ENCODE results near the gene MON1A.
"Not testable (repeated sequence)": the region's sequence is repeated elsewhere in the genome, so short reads cannot be mapped to it uniquely, and the experiment has no call there.

MON1A gene

GRCh38 chr3:49916686-49917085 is 12.9 kb downstream of the MON1A start:
- DNase-seq, result no peak

GRCh38 chr3:49914906-49915305 is 14.7 kb downstream of the MON1A start:
- DNase-seq, result no peak

DNA sequence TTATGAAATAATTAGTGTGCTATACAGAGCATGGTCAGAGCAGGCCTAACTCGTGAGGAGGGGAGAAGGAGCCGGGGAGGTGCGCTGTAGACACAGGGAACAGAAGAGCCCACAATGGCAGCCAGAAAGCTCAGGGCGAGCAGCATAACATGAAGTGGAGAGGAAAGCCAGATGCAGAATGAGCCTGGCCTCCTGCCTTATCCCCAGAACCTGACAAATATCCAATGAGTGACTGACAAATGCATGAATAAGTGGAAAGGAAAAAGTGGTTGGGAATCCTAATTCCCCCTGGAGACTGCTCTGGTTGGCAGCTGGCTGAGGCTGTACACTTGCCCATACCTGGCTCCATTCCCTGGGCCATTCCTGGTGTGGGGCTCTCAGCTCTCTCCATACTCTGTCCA is 16.7 kb downstream of the MON1A start:
- no peak for DNase-seq

- no peak for DNase-seq
Observed at GRCh38 chr3:49911611-49912010, 18.0 kb downstream of the MON1A start.

- no peak for DNase-seq
Observed at GRCh38 chr3:49911124-49911420, 18.5 kb downstream of the MON1A start.

- DNase-seq, result no peak
Observed at GRCh38 chr3:49910409-49911123, 19.0 kb downstream of the MON1A start.

GRCh38 chr3:49908373-49909199 is 21.0 kb downstream of the MON1A start:
- no peak for DNase-seq

DNA sequence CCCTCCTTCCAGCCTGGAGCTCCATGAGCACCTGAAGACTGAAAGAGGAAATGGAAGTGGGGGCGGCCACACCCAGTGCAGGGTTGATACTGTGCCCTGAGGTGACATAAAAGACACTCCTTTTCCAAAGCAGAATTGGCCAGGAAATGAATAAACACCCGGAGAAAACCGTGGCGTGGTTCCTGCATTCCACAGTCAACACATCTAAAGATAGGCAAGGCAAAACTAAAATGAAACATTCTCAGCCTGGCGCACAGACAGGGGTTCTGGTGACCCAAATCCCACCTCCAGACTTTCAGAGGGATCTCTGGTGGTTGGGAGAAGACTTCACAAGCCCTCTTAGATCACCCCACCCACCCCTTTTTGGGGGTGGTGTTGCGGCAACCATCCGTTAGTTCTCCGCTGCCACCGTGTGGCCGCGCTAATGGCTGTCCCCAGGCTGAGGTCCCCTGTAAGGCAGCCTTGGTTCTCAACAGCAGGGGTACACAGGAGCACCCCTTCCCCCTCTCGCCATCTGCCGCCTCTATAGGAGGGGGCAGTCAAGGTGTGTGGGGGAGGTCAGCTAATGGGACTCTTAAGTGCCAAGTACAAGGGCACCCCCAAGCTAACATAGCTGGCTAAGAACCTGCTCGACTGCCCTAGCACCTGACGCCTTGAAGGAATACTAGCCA is 23.4 kb downstream of the MON1A start:
- peak in 2 of 4 experiments; percentile 14 to 33 for DNase-seq

DNA sequence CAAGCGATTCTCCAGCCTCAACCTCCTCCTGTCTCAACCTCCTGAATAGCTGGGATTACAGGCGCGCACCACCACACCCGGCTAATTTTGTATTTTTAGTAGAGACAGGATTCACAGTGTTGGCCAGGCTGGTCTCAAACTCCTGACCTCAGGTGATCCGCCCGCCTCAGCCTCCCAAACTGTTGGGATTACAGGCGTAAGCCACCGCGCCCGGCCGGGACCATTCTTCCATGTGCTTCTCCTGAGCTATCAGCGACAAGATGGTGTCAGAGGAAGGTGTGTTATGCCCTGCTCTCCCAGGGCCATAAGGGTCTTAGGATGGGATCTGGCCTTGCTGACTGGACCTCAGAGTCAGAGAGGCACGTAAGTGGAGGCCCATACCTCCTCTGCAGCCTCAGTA is 25.2 kb downstream of the MON1A start:
- DNase-seq, result not testable (repeated sequence)

DNA sequence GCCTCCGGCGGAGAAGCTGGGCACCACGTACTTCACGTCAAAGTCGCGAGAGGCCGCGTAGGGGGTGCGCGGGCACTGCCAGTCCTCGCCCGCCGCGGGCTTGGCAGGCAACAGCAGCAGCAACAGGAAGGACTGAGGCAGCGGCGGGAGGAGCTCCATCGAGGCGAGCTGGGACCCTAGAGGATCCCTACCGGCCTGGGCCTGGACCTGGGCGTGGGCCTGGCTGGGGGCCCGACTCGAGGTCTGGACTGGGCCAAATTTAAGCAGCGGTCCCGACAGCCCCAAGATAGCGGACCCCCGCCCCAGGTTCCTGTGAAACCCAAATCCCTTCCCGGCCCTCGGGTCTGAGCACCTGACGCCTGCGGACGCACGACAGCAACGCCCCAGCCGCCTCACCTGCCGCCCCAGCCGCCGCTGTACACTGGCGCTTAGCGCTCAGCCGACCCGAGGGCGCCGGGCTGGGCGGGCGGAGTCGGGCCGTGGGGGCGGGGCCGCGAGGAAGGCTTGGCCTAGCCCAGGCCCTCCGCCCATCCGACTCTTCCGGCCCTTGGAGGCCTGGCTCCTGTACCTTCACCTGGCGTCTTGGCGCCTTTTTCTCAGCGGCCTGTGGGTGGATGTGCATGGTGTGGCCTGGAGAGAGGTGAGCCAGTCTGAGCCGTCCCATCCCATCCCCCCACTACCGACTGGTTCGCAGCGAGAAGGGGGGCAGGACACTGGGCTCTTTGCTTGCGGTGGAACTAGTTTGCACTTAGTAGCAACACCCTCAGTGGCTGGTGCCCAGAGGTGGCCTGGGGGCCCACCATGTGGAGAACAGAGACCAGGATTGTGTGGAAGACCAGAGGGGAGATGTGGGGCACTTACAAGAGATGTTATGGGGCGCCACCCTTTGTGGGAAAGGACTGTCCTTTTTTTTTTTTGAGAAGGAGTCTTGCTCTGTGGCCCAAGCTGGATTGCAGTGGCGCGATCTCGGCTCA is 25.9 kb downstream of the MON1A start, which contains the start of gene MST1R:
TSS of gene MST1R (minus strand) at position 423 of the 974 bp plus-strand sequence. CDS start at position 159, 264 bp downstream.
- peak; percentile 29 to 88 (median 52) for DNase-seq

GRCh38 chr3:49902511-49903345 is 26.9 kb downstream of the MON1A start:
- DNase-seq, result no peak

DNA sequence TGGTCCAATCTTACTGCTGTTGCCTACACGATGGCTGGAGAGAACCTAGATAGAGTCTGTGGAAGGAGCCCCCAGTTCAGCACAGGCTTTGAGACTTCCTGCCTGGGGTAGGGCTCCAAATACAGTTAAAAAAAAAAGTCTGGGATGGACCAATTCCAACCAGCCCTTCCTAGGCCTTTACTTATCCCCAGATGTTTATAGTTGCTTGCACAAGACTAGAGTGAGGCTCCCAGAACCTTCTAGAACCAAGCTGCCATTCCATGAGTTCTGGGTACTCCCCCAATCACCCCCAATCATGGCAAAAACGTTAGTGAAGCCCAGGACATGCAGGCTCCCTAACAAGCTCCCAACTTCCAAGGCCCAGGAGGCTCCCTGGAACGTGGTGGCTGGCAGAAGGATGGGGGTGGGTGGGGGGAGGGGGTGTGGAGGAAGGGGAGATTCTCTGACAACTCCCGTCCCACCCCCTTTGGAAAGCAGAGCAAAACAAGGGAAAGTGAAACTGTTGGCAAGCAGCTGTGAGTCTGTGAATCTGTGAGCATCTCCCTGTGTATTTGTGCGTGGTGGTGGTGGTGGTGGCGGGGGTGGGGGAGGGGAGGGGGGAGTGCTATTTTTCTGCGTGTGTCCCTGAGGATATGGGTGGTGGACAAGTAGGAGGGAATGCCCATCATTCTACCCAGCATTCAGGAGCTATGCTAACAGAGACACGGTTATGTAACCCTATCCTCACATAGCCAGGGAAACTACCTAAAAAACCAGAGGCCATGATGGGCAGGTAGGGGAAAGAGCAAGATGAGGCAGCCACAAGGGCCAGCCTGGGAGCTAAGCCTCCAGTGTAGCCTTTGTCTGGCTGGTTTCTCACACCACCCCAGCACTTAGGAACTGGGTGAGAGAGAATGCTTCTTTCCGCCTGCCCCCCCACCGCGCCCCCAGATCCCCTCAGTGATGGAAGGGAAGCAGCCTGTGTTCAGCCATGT is 28.0 kb downstream of the MON1A start:
- DNase-seq, result no peak

DNA sequence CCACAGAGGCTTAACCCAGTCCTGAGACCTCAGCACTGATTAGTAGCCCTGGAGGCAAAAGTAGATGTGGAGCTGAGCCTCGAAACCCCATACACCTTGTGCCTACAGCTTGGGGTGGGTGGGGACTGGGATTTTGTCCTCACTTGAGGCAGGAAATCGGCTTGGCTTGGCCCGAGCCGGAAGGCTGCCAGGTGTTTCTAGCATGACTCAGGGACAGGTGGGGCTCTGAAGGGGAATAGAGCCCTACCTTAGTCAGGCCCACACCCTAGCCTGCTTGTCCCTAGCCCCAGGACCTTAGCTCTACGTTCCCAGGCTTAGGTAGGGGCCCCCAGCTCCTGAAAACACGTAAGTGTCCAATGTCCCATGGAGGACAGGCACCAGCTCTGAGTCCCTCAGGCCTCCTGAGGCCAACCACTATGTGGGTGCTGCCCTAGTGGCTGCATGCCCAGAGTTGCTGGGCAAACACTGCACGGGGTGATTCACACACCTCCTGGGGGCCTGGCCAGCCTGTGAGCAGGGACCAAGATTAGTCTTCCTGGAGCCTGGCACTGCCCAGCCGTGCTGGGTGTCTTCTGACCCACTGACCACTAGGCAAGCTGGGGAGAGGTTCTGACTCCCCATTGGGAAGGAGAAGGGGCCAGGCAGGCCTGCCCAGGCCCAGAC is 29.0 kb downstream of the MON1A start:
- DNase-seq, result no peak

DNA sequence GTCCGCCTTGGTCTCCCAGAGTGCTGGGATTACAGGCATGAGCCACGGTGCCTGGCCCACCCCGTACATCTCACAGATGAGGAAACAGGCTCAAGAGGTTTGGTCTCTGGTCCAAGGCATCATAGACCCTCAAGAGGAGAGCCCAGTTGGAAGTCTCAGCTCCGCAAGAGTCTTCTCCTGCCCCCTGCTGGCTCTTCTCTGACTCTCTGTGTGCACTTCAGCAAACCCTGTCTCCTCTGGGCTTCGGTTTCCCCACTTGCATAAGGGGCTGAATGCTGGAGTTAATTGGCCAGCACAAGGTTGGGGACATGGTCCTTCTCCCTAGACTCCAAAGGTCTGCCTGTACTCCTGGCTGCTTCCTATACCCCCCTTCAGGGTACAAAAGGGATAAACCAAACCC is 29.8 kb downstream of the MON1A start:
- DNase-seq, result no peak

DNA sequence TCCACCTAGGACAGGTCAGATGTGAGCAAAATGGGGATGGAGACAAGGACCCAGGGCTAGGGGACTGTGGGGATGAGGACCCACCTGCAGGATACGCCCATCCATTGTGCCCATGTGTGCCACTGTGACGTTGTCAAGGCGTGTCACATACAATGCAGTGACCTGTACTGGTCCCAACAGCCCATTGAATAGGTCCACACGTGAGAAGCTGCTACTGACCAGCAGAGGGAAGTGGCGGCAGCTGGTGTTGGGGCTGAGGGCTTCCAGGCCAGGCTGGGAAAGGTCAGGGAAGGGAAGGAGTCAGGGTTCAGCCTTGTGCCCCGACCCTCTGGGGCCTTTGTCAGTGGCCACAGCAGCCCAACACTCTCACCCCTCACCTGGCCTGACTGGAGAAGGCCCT is 30.6 kb downstream of the MON1A start:
- no peak for DNase-seq

DNA sequence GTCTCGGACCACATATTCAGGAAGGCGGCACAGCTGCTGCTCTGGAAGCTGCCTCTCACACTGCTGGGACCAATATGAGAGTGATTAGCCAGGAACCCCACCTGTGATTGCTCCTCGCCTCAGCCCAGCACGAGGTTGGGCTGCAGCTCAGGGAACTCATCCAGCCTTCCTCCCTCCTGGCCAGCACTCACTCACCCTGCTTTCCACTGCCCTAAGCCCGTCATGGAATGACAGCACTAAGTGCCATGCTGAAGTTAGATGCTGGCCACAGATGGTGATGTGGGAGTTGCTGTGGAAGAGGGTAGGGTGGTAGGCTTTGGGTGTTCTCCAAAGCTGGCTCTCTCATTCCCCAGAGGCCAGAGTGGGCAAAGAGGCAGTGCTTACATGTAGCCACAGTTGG is 33.3 kb downstream of the MON1A start:
- no peak for DNase-seq

DNA sequence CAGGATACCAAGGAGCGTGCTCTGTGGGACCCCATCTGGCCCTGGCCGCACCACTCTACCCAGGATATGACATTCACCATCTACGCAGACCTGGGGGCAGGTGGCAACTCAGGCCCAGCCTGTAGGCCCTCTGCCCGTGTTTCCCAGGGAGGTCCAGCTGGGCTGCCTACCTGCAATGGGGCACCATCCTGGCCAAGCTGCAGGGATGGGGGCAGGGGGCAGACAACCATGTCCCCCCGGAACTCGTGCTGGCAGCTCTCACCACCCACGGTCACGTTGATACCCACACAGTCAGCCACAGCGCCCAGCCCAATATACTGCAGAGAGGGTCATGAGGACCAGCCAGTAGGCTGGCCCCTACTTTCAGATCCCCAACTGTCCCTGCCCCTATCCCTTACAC is 33.8 kb downstream of the MON1A start:
- DNase-seq, result no peak

DNA sequence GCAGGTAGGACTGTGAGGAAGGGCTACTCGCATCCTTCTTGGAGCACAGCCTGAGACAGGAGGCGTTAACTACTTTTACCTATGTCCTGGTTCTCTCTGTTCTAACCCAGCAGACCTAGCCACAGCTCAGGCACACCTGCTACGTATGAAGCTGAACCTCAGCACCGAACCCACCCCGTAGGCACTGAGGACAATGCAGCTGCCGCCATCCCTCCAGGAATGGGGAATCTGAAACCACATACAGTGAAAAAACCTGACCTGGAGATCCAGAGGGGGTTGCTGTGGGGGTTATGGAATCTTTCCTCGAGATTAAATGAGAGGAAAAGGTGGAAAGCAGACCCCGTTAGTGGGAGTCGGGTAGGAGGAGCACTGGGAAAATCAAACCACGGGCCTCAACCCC is 40.3 kb downstream of the MON1A start:
- no peak for DNase-seq

DNA sequence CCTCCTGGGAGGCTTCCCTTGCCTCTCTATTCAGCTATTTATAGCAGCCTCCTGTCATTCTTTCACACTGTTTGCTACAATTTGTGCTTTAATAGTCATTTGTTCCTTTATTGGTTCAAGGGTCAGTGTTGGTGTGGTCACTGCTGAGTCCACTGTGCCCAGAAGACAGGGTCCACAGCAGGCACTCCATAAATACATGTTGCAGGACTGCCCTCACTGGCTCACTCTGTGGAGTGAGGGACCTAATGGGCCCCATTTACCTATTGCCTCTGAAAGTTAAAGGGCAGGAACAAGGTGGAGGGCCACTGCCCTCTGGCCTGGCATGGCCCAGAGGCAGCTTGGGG is 42.7 kb downstream of the MON1A start:
- no peak for DNase-seq

- DNase-seq, result no peak
Observed at GRCh38 chr3:49883998-49884397, 45.6 kb downstream of the MON1A start.
